GM12878 (cell line): ENCODE measurements around the gene INSIG1.

Source experiments
- CTCF ChIP-seq, 3 experiments: IDR thresholded peaks in 2 of 3; conservative IDR thresholded peaks in 1 of 3; 2 replicates each; pipeline ENCODE4 v1.5.1; 2011; ENCODE audit warnings: low read depth in 3 of 3, low read length in 3 of 3, mild to moderate bottlenecking in 3 of 3, control low read depth in 2 of 3, moderate library complexity in 2 of 3, inconsistent platforms in 1 of 3, mixed read lengths in 1 of 3; ENCODE audit not compliant: control insufficient read depth in 2 of 3, insufficient read depth in 1 of 3; ENCODE audit errors: extremely low read depth in 1 of 3
- EZH2 ChIP-seq: IDR thresholded peaks from 2 replicates; pipeline ENCODE4 v1.6.1; 2012; ENCODE audit warnings: low read depth, mild to moderate bottlenecking, control low read depth, inconsistent platforms, low read length, borderline replicate concordance; ENCODE audit not compliant: control insufficient read depth
- FOS ChIP-seq: IDR thresholded peaks from 3 replicates; pipeline ENCODE4 v1.6.1; 2011; ENCODE audit warnings: borderline replicate concordance; ENCODE audit not compliant: insufficient read length; ENCODE audit errors: extremely low read depth
- MTA2 ChIP-seq: fragments of 450-650 bp; IDR thresholded peaks from 2 replicates; pipeline ENCODE4 v1.6.1; 2016; ENCODE audit warnings: low read depth, mild to moderate bottlenecking, moderate library complexity
- SUZ12 ChIP-seq: fragments of 200-600 bp; sonication (generic); IDR thresholded peaks from one replicate; pipeline ENCODE4 v1.6.1; 2018; ENCODE audit warnings: antibody characterized with exemption, mild to moderate bottlenecking; ENCODE audit not compliant: unreplicated experiment
- USF2 ChIP-seq: IDR thresholded peaks from 2 replicates; pipeline ENCODE4 v1.6.1; 2011; ENCODE audit warnings: low read depth, low read length, improper control_type of control experiment, borderline replicate concordance
- ZBTB11 ChIP-seq: fragments of 450-650 bp; formaldehyde crosslinking; IDR thresholded peaks from 2 replicates; pipeline ENCODE4 v1.5.0; 2022; ENCODE audit warnings: mild to moderate bottlenecking, missing genetic modification characterization
- ZZZ3 ChIP-seq: IDR thresholded peaks from 2 replicates; pipeline ENCODE4 v1.6.1; 2011; ENCODE audit warnings: low read depth; ENCODE audit not compliant: control insufficient read depth, insufficient read length

GRCh38 chr7:155343150-155343549 lies 45.5 kb downstream of the INSIG1 start:
- TF ChIP-seq MTA2 (no peak), ZZZ3 (no peak), CTCF (IDR thresholded peaks at IDR 0.05 in 2 of 3, conservative IDR thresholded peaks at IDR 0.05 in 1 of 3; ENCODE audit: control insufficient read depth in 2 of 3, extremely low read depth in 1 of 3, insufficient read depth in 1 of 3, low read depth in 3 of 3, low read length in 3 of 3) (no peak), ZBTB11 (CRISPR knock-in tag) (no peak), FOS (no peak), USF2 (no peak), SUZ12 (no peak), EZH2 (no peak)
